HL-60 (cell line): ENCODE results near the gene EDEM2.

Experiments used
- TF ChIP-seq, protein P1 (sequence below): IDR thresholded peaks from one replicate; pipeline ENCODE4 v1.5.1; 2011; ENCODE audit warnings: low read length, control low read depth, inconsistent platforms; ENCODE audit not compliant: insufficient read depth
- TF ChIP-seq, protein P2 (sequence below): IDR thresholded peaks from 2 replicates; pipeline ENCODE4 v1.6.1; 2012; ENCODE audit warnings: low read depth; ENCODE audit not compliant: insufficient replicate concordance

DNA sequence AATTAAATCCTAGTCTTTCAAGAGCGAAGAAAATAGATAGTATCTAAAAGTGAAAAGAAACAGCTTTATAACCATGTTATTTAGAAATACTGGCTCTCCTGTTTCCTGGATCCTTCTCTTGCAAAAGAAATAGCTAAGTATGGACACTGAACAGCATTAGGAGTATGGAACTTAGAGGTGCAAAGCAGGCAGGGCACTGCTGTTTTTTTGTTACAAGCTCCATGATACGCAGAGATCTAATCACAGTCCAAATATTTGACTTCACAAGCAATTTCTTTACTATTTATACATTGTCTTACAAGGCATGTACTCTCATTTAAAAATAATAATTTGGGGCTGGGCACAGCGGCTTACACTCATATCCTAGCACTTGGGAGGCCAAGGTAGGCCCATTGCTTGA, 62.1 kb downstream of the EDEM2 start:
- TF ChIP-seq, protein P1, sequence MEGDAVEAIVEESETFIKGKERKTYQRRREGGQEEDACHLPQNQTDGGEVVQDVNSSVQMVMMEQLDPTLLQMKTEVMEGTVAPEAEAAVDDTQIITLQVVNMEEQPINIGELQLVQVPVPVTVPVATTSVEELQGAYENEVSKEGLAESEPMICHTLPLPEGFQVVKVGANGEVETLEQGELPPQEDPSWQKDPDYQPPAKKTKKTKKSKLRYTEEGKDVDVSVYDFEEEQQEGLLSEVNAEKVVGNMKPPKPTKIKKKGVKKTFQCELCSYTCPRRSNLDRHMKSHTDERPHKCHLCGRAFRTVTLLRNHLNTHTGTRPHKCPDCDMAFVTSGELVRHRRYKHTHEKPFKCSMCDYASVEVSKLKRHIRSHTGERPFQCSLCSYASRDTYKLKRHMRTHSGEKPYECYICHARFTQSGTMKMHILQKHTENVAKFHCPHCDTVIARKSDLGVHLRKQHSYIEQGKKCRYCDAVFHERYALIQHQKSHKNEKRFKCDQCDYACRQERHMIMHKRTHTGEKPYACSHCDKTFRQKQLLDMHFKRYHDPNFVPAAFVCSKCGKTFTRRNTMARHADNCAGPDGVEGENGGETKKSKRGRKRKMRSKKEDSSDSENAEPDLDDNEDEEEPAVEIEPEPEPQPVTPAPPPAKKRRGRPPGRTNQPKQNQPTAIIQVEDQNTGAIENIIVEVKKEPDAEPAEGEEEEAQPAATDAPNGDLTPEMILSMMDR = no peak
- TF ChIP-seq, protein P2, sequence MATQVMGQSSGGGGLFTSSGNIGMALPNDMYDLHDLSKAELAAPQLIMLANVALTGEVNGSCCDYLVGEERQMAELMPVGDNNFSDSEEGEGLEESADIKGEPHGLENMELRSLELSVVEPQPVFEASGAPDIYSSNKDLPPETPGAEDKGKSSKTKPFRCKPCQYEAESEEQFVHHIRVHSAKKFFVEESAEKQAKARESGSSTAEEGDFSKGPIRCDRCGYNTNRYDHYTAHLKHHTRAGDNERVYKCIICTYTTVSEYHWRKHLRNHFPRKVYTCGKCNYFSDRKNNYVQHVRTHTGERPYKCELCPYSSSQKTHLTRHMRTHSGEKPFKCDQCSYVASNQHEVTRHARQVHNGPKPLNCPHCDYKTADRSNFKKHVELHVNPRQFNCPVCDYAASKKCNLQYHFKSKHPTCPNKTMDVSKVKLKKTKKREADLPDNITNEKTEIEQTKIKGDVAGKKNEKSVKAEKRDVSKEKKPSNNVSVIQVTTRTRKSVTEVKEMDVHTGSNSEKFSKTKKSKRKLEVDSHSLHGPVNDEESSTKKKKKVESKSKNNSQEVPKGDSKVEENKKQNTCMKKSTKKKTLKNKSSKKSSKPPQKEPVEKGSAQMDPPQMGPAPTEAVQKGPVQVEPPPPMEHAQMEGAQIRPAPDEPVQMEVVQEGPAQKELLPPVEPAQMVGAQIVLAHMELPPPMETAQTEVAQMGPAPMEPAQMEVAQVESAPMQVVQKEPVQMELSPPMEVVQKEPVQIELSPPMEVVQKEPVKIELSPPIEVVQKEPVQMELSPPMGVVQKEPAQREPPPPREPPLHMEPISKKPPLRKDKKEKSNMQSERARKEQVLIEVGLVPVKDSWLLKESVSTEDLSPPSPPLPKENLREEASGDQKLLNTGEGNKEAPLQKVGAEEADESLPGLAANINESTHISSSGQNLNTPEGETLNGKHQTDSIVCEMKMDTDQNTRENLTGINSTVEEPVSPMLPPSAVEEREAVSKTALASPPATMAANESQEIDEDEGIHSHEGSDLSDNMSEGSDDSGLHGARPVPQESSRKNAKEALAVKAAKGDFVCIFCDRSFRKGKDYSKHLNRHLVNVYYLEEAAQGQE = no peak
